GM19043 (cell line): ENCODE results near the gene EFCAB5.
"Not testable (repeated sequence)": the region's sequence is repeated elsewhere in the genome, so short reads cannot be mapped to it uniquely, and the experiment has no call there.

Experiments used
- ATAC-seq: cut with Tn5 transposase; IDR thresholded peaks from one replicate; pipeline ENCODE4 v1.9.1; 2021; ENCODE audit warnings: low read depth; ENCODE audit not compliant: unreplicated experiment

EFCAB5 gene

GRCh38 chr17:30000755-30001257 lies 59.4 kb downstream of the EFCAB5 start:
- ATAC-seq = no peak

- ATAC-seq = no peak
Measured at GRCh38 chr17:30002088-30002487, 60.7 kb downstream of the EFCAB5 start.

GRCh38 chr17:30005709-30006320 lies 64.4 kb downstream of the EFCAB5 start:
- ATAC-seq = no peak

GRCh38 chr17:30011934-30012333 lies 70.5 kb downstream of the EFCAB5 start:
- ATAC-seq = not testable (repeated sequence)

GRCh38 chr17:30021708-30022317 lies 80.4 kb downstream of the EFCAB5 start:
- ATAC-seq = no peak

- not testable (repeated sequence) for ATAC-seq
Measured at GRCh38 chr17:30025325-30025724, 83.9 kb downstream of the EFCAB5 start.

- ATAC-seq = no peak
Measured at GRCh38 chr17:30027676-30028075, 86.2 kb downstream of the EFCAB5 start.

GRCh38 chr17:30031214-30031869 lies 89.9 kb downstream of the EFCAB5 start:
- no peak for ATAC-seq

GRCh38 chr17:30035369-30035768 lies 93.9 kb downstream of the EFCAB5 start:
- no peak for ATAC-seq

- not testable (repeated sequence) for ATAC-seq
Measured at GRCh38 chr17:30040719-30041518, 99.5 kb downstream of the EFCAB5 start.

- no peak for ATAC-seq
Measured at GRCh38 chr17:30041551-30041950, 100.1 kb downstream of the EFCAB5 start.

GRCh38 chr17:30062372-30062771 lies 120.9 kb downstream of the EFCAB5 start:
- ATAC-seq = no peak

- ATAC-seq = no peak
Measured at GRCh38 chr17:30064738-30065137, 123.3 kb downstream of the EFCAB5 start.

- no peak for ATAC-seq
Measured at GRCh38 chr17:30068465-30068864, 127.0 kb downstream of the EFCAB5 start.

- ATAC-seq = no peak
Measured at GRCh38 chr17:30074254-30074653, 132.8 kb downstream of the EFCAB5 start.

GRCh38 chr17:30074730-30075129 lies 133.3 kb downstream of the EFCAB5 start:
- no peak for ATAC-seq

- no peak for ATAC-seq
Measured at GRCh38 chr17:30082773-30083172, 141.3 kb downstream of the EFCAB5 start.

GRCh38 chr17:30084788-30085187 lies 143.4 kb downstream of the EFCAB5 start:
- ATAC-seq = no peak

- ATAC-seq = no peak
Measured at GRCh38 chr17:30086896-30087295, 145.5 kb downstream of the EFCAB5 start.

GRCh38 chr17:30087431-30087830 lies 146.0 kb downstream of the EFCAB5 start:
- not testable (repeated sequence) for ATAC-seq

GRCh38 chr17:30091121-30091670 lies 149.8 kb downstream of the EFCAB5 start:
- ATAC-seq = no peak
